Osteoblast (primary cell): Measurements from ENCODE around the gene PAFAH2. TPM values are rescaled to one million over a fixed set of nuclear protein-coding genes. Genes with fewer than 3 reads are reported as not detected.

Experiments
- DNase-seq: peaks from one replicate; pipeline ENCODE4 v3.0.0; 2011; ENCODE audit warnings: low spot score, mixed read lengths; ENCODE audit not compliant: insufficient read length; ENCODE audit errors: missing footprints
- H2AFZ ChIP-seq: 2 replicates; pipeline ENCODE4 v1.6.0; 2011; ENCODE audit warnings: mild to moderate bottlenecking, low read length
- H3K27ac ChIP-seq: 2 replicates; pipeline ENCODE4 v1.5.1; 2011; ENCODE audit warnings: mild to moderate bottlenecking, low read depth, low read length, moderate library complexity
- H3K27me3 ChIP-seq: 2 replicates; pipeline ENCODE4 v1.6.0; 2012; ENCODE audit warnings: mild to moderate bottlenecking, control low read depth, inconsistent platforms, low read length, moderate library complexity; ENCODE audit not compliant: insufficient read depth
- H3K36me3 ChIP-seq: 2 replicates; pipeline ENCODE4 v1.5.1; 2011; ENCODE audit warnings: mild to moderate bottlenecking, low read length, control low read depth, moderate library complexity; ENCODE audit not compliant: insufficient read depth
- H3K4me1 ChIP-seq: 2 replicates; pipeline ENCODE4 v1.5.1; 2011; ENCODE audit warnings: mild to moderate bottlenecking, low read length, control low read depth, moderate library complexity; ENCODE audit not compliant: insufficient read depth
- H3K4me2 ChIP-seq: 2 replicates; pipeline ENCODE4 v1.6.0; 2011; ENCODE audit warnings: mild to moderate bottlenecking, low read length; ENCODE audit not compliant: insufficient read depth
- H3K4me3 ChIP-seq: fragments of 200-600 bp; sonication (generic); 3 replicates; pipeline ENCODE4 v1.5.1; 2012; ENCODE audit warnings: mild to moderate bottlenecking, low read length, inconsistent platforms; ENCODE audit not compliant: insufficient read depth
- H3K79me2 ChIP-seq: 2 replicates; pipeline ENCODE4 v1.6.0; 2012; ENCODE audit warnings: mild to moderate bottlenecking, low read length, control low read depth, inconsistent platforms; ENCODE audit not compliant: insufficient read depth
- H3K9me3 ChIP-seq: 2 replicates; pipeline ENCODE4 v1.5.1; 2011; ENCODE audit warnings: low read depth, low read length, control low read depth
- H4K20me1 ChIP-seq: 2 replicates; pipeline ENCODE4 v1.6.0; 2012; ENCODE audit warnings: mild to moderate bottlenecking, low read length, control low read depth; ENCODE audit not compliant: insufficient read depth
- total RNA-seq: library from RNA; depleted of rRNA; stranded (reverse); fragments of >200 nt; gene quantifications from 2 replicates; pipeline ENCODE4 v1.2.3, GENCODE V29; 2012
- TF ChIP-seq, protein P1 (sequence below): IDR thresholded peaks from 2 replicates; pipeline ENCODE4 v1.5.1; 2011; ENCODE audit warnings: mild to moderate bottlenecking, low read depth, low read length, moderate library complexity; ENCODE audit errors: extremely low read depth

PAFAH2 gene
- total RNA-seq, 1 donor, result 6.9 TPM

GRCh38 chr1:25924454-25924853 is 73.4 kb downstream of the PAFAH2 start:
- H3K27ac ChIP-seq, result no peak overlapping the region
- H4K20me1 ChIP-seq, result no peaks in the 10 kb centered on the region
- no peaks in the 10 kb centered on the region for H3K36me3 ChIP-seq
- H3K79me2 ChIP-seq, result no peaks in the 10 kb centered on the region
- H2AFZ ChIP-seq, result no peak overlapping the region
- H3K9me3 ChIP-seq, result no peaks in the 10 kb centered on the region
- peaks cover 7% of the 10 kb centered on the region for H3K27me3 ChIP-seq
- TF ChIP-seq, protein P1, sequence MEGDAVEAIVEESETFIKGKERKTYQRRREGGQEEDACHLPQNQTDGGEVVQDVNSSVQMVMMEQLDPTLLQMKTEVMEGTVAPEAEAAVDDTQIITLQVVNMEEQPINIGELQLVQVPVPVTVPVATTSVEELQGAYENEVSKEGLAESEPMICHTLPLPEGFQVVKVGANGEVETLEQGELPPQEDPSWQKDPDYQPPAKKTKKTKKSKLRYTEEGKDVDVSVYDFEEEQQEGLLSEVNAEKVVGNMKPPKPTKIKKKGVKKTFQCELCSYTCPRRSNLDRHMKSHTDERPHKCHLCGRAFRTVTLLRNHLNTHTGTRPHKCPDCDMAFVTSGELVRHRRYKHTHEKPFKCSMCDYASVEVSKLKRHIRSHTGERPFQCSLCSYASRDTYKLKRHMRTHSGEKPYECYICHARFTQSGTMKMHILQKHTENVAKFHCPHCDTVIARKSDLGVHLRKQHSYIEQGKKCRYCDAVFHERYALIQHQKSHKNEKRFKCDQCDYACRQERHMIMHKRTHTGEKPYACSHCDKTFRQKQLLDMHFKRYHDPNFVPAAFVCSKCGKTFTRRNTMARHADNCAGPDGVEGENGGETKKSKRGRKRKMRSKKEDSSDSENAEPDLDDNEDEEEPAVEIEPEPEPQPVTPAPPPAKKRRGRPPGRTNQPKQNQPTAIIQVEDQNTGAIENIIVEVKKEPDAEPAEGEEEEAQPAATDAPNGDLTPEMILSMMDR, result no peak
- no peak overlapping the region for H3K4me3 ChIP-seq
- no peak for DNase-seq
- H3K4me2 ChIP-seq, result no peak overlapping the region
- H3K4me1 ChIP-seq, result peaks cover 15% of the 10 kb centered on the region

DNA sequence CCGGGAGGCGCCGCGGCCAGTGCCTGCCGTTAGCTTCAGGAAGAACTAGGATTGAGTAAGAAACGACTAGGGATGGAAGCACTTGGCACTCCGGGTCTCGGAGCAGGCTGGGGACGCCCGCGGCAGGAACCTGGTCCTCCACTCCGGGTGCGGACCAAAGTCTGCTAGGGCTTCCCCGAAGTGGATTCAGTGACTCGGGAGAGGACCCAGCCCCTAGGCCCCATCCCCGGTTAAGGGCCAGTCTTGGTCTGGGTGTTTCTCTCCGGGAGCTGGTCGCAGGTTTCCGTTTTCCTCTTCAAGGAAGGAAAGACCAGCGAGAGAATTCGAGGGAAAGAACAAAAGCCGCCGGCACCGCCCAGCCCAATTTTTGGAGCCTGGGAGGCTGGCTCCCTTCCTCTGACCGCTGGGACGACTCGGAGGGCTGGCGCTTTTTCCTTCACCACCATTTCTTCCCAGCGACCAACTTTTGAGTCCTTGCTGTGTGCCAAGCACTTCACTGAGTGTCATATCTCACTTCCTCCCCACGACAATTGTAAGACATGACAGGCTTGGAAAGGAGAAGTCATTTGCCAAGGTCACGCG is 74.8 kb downstream of the PAFAH2 start:
- no peaks in the 10 kb centered on the region for H3K36me3 ChIP-seq
- no peaks in the 10 kb centered on the region for H3K9me3 ChIP-seq
- TF ChIP-seq, protein P1, result no peak
- H3K27ac ChIP-seq, result no peak overlapping the region
- peaks cover 7% of the 10 kb centered on the region for H3K27me3 ChIP-seq
- H3K4me3 ChIP-seq, result peak overlapping the region; percentile 75
- DNase-seq, result no peak
- peak overlapping the region; percentile 92 for H3K4me2 ChIP-seq
- no peaks in the 10 kb centered on the region for H3K79me2 ChIP-seq
- H3K4me1 ChIP-seq, result peaks cover 15% of the 10 kb centered on the region
- peak overlapping the region; percentile 98 for H2AFZ ChIP-seq
- H4K20me1 ChIP-seq, result no peaks in the 10 kb centered on the region

DNA sequence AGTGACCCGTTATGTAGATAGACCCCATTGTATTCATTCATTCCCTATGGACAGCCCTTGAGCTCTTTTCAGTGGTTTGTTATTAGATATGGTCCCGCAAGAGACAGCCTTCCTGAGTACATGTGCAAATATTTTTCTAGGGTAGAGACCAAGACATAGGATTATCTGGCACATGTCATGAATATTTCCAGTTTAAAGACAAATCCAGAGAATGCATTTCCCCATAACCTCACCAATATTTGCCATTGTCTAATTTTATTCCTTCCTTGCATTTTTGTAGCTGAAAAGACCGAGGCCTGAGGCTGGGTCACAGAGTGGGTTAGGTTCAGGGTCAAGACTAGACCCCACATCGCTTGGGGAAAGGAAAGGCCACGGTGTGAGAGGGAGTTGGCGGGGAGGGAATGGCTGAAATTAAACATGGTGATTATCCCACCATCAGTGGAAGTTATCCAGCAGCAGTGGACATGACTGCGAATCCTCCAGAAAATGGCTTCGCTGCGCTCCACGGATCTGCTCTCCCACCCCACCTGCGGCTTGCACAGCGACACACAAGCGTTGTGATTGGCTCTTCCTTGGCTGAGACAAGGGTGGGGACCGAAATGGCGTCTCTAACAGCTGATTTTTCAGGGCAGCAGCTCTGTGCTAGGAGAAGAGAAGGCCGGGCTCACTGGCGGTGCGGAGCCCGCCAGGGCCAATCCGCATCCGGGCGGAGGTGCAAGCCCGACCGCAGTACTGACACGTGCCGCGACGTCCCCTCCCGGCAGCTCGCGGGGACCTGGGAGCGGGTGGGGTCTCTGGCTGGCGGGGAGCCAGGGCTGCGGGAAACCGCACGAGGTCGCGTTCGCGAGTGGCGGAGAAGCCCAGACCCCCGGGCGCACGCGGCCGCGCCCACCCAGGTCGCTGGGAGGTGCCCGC is 75.5 kb downstream of the PAFAH2 start:
- Histone ChIP-seq H2AFZ (peak overlapping the region; percentile 98), H3K27me3 (peaks cover 7% of the 10 kb centered on the region), H3K4me3 (peak overlapping the region; percentile 75), H4K20me1 (no peaks in the 10 kb centered on the region), H3K36me3 (no peaks in the 10 kb centered on the region), H3K4me1 (peaks cover 15% of the 10 kb centered on the region), H3K4me2 (peak overlapping the region; percentile 92), H3K9me3 (no peaks in the 10 kb centered on the region), H3K27ac (no peak overlapping the region), H3K79me2 (no peaks in the 10 kb centered on the region)
- TF ChIP-seq, protein P1, result no peak
- no peak for DNase-seq

GRCh38 chr1:25918615-25919014 is 79.2 kb downstream of the PAFAH2 start:
- no peak for DNase-seq
- TF ChIP-seq, protein P1, result no peak
- Histone ChIP-seq H3K4me2 (no peak overlapping the region), H3K36me3 (no peaks in the 10 kb centered on the region), H4K20me1 (no peaks in the 10 kb centered on the region), H3K4me3 (no peak overlapping the region), H3K4me1 (peaks cover 22% of the 10 kb centered on the region), H3K79me2 (no peaks in the 10 kb centered on the region), H2AFZ (no peak overlapping the region), H3K27me3 (no peaks in the 10 kb centered on the region), H3K9me3 (no peaks in the 10 kb centered on the region), H3K27ac (no peak overlapping the region)
